SK-N-SH treated with all-trans-retinoic acid at 6 μM for 48 hours (cell line): Measurements from ENCODE around the gene LDHD.

Experiments used
- ATAC-seq: fragments of 200-7000 bp; cut with Tn5 transposase; 3 replicates; pipeline ENCODE4 v1.9.1; 2020; ENCODE audit warnings: mild to moderate bottlenecking, moderate library complexity
- BACH2 ChIP-seq: fragments of 250-450 bp; sonication (Bioruptor Pico); IDR thresholded peaks from 2 replicates; pipeline ENCODE4 v1.9.0; 2021; ENCODE audit warnings: mild to moderate bottlenecking, borderline replicate concordance
- CSDC2 ChIP-seq: fragments of 250-450 bp; sonication (Bioruptor Pico); IDR thresholded peaks from 2 replicates; pipeline ENCODE4 v1.5.0; 2020; ENCODE audit warnings: mild to moderate bottlenecking, moderate library complexity
- ISL1 ChIP-seq: fragments of 250-450 bp; sonication (Bioruptor Pico); IDR thresholded peaks from 2 replicates; pipeline ENCODE4 v2.1.2; 2022; ENCODE audit warnings: mild to moderate bottlenecking, moderate library complexity
- POU6F1 ChIP-seq: fragments of 250-450 bp; sonication (Bioruptor Pico); IDR thresholded peaks from 2 replicates; pipeline ENCODE4 v1.8.0; 2021; ENCODE audit warnings: low read depth, mild to moderate bottlenecking, moderate library complexity, borderline replicate concordance
- RARB ChIP-seq: fragments of 250-450 bp; sonication (Bioruptor Pico); IDR thresholded peaks from 2 replicates; pipeline ENCODE4 v1.8.0; 2021; ENCODE audit warnings: mild to moderate bottlenecking, moderate library complexity
- SNAI2 ChIP-seq: fragments of 250-450 bp; sonication (Bioruptor Pico); IDR thresholded peaks from 2 replicates; pipeline ENCODE4 v1.5.0; 2020; ENCODE audit warnings: mild to moderate bottlenecking, moderate library complexity
- TCF4 ChIP-seq: fragments of 250-450 bp; sonication (Bioruptor Pico); IDR thresholded peaks from 2 replicates; pipeline ENCODE4 v1.8.0; 2021; ENCODE audit warnings: mild to moderate bottlenecking, moderate library complexity, borderline replicate concordance
- TOX ChIP-seq: fragments of 250-450 bp; sonication (Bioruptor Pico); IDR thresholded peaks from 2 replicates; pipeline ENCODE4 v1.8.0; 2021; ENCODE audit warnings: mild to moderate bottlenecking, moderate library complexity, borderline replicate concordance
- ZC3H10 ChIP-seq: fragments of 250-450 bp; sonication (Bioruptor Pico); IDR thresholded peaks from 2 replicates; pipeline ENCODE4 v1.5.1; 2021; ENCODE audit warnings: mild to moderate bottlenecking, moderate library complexity
- ZFP3 ChIP-seq: fragments of 250-450 bp; sonication (Bioruptor Pico); IDR thresholded peaks from 2 replicates; pipeline ENCODE4 v1.5.0; 2020; ENCODE audit warnings: mild to moderate bottlenecking, moderate library complexity
- ZFP30 ChIP-seq: fragments of 450-650 bp; formaldehyde crosslinking; IDR thresholded peaks from 2 replicates; pipeline ENCODE4 v1.5.0; 2022; ENCODE audit warnings: mild to moderate bottlenecking, moderate library complexity
- ZNF565 ChIP-seq: fragments of 450-650 bp; formaldehyde crosslinking; conservative IDR thresholded peaks from 2 replicates; pipeline ENCODE4 v1.5.0; 2020; ENCODE audit warnings: low read depth, mild to moderate bottlenecking, moderate library complexity
- ZNF70 ChIP-seq: fragments of 450-650 bp; formaldehyde crosslinking; IDR thresholded peaks from 2 replicates; pipeline ENCODE4 v1.5.0; 2020; ENCODE audit warnings: mild to moderate bottlenecking, moderate library complexity
- ZNF8 ChIP-seq: fragments of 450-650 bp; formaldehyde crosslinking; IDR thresholded peaks from 2 replicates; pipeline ENCODE4 v1.5.0; 2020; ENCODE audit warnings: mild to moderate bottlenecking, moderate library complexity
- TF ChIP-seq, protein P1 (sequence below): fragments of 250-450 bp; sonication (Bioruptor Pico); IDR thresholded peaks from 2 replicates; pipeline ENCODE4 v1.5.1; 2021; ENCODE audit warnings: mild to moderate bottlenecking, moderate library complexity
- TF ChIP-seq, protein P2 (sequence below): fragments of 250-450 bp; sonication (Bioruptor Pico); IDR thresholded peaks from 2 replicates; pipeline ENCODE4 v1.5.1; 2020; ENCODE audit warnings: low read depth, mild to moderate bottlenecking, moderate library complexity
- TF ChIP-seq, protein P3 (sequence below): fragments of 250-450 bp; sonication (Bioruptor Pico); IDR thresholded peaks from 2 replicates; pipeline ENCODE4 v1.5.0; 2020; ENCODE audit warnings: mild to moderate bottlenecking, moderate library complexity
- TF ChIP-seq, protein P4 (sequence below): fragments of 250-450 bp; sonication (Bioruptor Pico); IDR thresholded peaks from 2 replicates; pipeline ENCODE4 v1.8.0; 2020; ENCODE audit warnings: mild to moderate bottlenecking, moderate library complexity, borderline replicate concordance

LDHD gene

DNA sequence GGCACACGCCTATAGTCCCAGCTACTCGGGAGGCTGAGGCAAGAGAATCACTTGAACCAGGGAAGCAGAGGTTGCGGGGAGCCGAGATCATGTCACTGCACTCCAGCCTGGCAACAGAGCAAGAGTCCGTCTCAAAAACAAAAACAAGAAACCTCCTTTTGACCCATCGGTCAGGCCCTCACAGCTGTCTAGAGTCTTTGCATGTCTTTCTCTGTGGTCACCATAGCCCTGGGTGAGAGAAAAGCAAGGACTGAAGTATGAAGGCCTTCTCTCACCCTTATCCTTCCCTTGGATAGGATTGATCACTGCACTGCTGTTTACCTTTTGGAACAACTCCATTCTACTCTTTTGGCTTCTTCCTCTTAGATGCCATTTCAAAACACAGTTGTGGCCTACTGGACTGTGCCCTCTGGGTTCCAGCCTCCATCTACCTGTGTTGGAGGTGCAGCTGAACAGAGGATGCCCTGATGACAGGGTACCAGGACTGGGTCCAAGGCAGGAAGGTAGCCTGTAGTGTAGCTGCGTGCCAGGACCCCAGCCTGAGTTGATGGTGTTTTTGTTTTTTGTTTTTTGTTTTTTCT, 37.1 kb downstream of the LDHD start (continued):
- no peak for TF ChIP-seq POU6F1 (CRISPR knock-in tag)
- TF ChIP-seq TCF4, result no peak
- TF ChIP-seq ZC3H10, result no peak
- no peak for TF ChIP-seq ZFP3 (CRISPR knock-in tag)
- TF ChIP-seq, protein P1, sequence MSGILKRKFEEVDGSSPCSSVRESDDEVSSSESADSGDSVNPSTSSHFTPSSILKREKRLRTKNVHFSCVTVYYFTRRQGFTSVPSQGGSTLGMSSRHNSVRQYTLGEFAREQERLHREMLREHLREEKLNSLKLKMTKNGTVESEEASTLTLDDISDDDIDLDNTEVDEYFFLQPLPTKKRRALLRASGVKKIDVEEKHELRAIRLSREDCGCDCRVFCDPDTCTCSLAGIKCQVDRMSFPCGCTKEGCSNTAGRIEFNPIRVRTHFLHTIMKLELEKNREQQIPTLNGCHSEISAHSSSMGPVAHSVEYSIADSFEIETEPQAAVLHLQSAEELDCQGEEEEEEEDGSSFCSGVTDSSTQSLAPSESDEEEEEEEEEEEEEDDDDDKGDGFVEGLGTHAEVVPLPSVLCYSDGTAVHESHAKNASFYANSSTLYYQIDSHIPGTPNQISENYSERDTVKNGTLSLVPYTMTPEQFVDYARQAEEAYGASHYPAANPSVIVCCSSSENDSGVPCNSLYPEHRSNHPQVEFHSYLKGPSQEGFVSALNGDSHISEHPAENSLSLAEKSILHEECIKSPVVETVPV (CRISPR knock-in tag), result no peak
- no peak for TF ChIP-seq ZNF8 (CRISPR knock-in tag)
- TF ChIP-seq ZFP30, result no peak
- TF ChIP-seq RARB (CRISPR knock-in tag), result no peak
- no peak for TF ChIP-seq ZNF565 (CRISPR knock-in tag)
- TF ChIP-seq, all 23 proteins: peak for 0

DNA sequence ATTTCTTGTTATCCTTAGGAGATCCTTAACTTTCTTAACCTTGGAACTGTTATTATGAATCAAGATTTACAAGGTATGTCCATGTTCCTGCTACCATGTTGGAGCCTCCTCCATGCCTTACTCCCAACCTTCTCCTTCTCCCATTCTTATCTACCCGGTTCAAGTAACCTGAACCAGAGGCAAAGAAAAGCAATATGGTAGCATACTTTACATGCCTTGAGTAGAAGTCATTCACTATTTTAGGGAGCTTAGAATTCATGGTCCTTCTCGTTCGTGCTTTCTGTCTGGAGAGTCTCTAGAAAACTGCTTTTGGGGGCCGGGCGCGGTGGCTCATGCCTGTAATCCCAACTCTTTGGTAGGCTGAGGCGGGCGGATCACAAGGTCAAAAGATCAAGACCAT, 37.7 kb downstream of the LDHD start:
- no peak for ATAC-seq
- TF ChIP-seq CSDC2 (CRISPR knock-in tag) (no peak), ZC3H10 (no peak), ZNF8 (CRISPR knock-in tag) (no peak), POU6F1 (CRISPR knock-in tag) (no peak), ZNF70 (CRISPR knock-in tag) (no peak), ISL1 (CRISPR knock-in tag) (no peak)
- TF ChIP-seq, protein P1 (CRISPR knock-in tag), result no peak
- TF ChIP-seq, protein P2, sequence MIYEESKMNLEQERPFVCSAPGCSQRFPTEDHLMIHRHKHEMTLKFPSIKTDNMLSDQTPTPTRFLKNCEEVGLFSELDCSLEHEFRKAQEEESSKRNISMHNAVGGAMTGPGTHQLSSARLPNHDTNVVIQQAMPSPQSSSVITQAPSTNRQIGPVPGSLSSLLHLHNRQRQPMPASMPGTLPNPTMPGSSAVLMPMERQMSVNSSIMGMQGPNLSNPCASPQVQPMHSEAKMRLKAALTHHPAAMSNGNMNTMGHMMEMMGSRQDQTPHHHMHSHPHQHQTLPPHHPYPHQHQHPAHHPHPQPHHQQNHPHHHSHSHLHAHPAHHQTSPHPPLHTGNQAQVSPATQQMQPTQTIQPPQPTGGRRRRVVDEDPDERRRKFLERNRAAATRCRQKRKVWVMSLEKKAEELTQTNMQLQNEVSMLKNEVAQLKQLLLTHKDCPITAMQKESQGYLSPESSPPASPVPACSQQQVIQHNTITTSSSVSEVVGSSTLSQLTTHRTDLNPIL, result no peak

- no peak for ATAC-seq
- TF ChIP-seq, protein P3, sequence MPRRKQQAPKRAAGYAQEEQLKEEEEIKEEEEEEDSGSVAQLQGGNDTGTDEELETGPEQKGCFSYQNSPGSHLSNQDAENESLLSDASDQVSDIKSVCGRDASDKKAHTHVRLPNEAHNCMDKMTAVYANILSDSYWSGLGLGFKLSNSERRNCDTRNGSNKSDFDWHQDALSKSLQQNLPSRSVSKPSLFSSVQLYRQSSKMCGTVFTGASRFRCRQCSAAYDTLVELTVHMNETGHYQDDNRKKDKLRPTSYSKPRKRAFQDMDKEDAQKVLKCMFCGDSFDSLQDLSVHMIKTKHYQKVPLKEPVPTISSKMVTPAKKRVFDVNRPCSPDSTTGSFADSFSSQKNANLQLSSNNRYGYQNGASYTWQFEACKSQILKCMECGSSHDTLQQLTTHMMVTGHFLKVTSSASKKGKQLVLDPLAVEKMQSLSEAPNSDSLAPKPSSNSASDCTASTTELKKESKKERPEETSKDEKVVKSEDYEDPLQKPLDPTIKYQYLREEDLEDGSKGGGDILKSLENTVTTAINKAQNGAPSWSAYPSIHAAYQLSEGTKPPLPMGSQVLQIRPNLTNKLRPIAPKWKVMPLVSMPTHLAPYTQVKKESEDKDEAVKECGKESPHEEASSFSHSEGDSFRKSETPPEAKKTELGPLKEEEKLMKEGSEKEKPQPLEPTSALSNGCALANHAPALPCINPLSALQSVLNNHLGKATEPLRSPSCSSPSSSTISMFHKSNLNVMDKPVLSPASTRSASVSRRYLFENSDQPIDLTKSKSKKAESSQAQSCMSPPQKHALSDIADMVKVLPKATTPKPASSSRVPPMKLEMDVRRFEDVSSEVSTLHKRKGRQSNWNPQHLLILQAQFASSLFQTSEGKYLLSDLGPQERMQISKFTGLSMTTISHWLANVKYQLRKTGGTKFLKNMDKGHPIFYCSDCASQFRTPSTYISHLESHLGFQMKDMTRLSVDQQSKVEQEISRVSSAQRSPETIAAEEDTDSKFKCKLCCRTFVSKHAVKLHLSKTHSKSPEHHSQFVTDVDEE, result no peak
- no peak for TF ChIP-seq ZC3H10
- no peak for TF ChIP-seq CSDC2 (CRISPR knock-in tag)
- no peak for TF ChIP-seq BACH2 (CRISPR knock-in tag)
- TF ChIP-seq TCF4, result no peak
- TF ChIP-seq, protein P4, sequence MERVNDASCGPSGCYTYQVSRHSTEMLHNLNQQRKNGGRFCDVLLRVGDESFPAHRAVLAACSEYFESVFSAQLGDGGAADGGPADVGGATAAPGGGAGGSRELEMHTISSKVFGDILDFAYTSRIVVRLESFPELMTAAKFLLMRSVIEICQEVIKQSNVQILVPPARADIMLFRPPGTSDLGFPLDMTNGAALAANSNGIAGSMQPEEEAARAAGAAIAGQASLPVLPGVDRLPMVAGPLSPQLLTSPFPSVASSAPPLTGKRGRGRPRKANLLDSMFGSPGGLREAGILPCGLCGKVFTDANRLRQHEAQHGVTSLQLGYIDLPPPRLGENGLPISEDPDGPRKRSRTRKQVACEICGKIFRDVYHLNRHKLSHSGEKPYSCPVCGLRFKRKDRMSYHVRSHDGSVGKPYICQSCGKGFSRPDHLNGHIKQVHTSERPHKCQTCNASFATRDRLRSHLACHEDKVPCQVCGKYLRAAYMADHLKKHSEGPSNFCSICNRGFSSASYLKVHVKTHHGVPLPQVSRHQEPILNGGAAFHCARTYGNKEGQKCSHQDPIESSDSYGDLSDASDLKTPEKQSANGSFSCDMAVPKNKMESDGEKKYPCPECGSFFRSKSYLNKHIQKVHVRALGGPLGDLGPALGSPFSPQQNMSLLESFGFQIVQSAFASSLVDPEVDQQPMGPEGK, result no peak
- no peak for TF ChIP-seq TOX (CRISPR knock-in tag)
- no peak for TF ChIP-seq SNAI2
Measured at GRCh38 chr16:75075688-75076268, 40.8 kb downstream of the LDHD start.
